ENCODE results near the gene MYO9B. TPM values are rescaled to one million over a fixed set of nuclear protein-coding genes. Genes with fewer than 3 reads are reported as not detected.

MYO9B gene
- total and polyA plus RNA-seq, 2 experiments from 2014 or later, result 20.1 to 71.8 TPM

DNA sequence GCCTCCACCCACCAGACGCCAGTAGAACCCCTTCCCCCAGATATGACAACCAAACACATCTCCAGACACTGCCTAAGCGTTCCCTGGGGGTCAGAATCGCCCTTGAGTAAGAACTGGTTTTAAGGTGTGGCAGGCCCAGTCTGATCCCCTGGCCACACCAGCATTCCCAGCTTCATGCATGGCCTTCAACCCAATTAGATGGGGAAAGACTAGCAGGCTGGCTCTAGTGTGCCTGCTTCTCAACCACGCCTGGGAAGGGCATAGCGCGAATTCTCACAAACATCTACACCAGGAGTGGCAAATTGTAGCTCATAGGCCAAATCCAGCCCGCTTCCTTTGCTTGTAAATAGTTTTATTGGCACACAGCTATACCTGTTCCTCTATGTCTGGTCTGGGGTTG lies 13.9 kb upstream of the MYO9B start:
- in situ Hi-C loops (cut with MboI), result no loop called here
- peaks cover 30% of the 10 kb centered on the region for H3K79me2 ChIP-seq (ENCODE audit: insufficient read depth)
- no peaks in the 10 kb centered on the region for H3K4me1 ChIP-seq (ENCODE audit: insufficient read depth)
- no peaks in the 10 kb centered on the region for H3K9me2 ChIP-seq (ENCODE audit: insufficient read depth)
- H3K9me3 ChIP-seq (ENCODE audit: low read depth), result no peaks in the 10 kb centered on the region
- H3F3A ChIP-seq (ENCODE audit: insufficient read depth), result no peaks in the 10 kb centered on the region
- WGBS, 2 experiments (ENCODE audit: low coverage in 1 of 2, low lambda C conversion rate in 2 of 2, missing lambda C conversion rate in 2 of 2), result 97% methylated on average over 7 of the region's 7 CpGs
- no peak overlapping the region for H3K9ac ChIP-seq
- DNase-seq, result no peak
- H2AFZ ChIP-seq, result no peak overlapping the region
- H4K20me1 ChIP-seq (ENCODE audit: insufficient read depth), result no peaks in the 10 kb centered on the region
- no peaks in the 10 kb centered on the region for H3K27me3 ChIP-seq (replicated peaks; ENCODE audit: insufficient read depth)
- H3K27ac ChIP-seq, result no peak overlapping the region
- no peak overlapping the region for H3K4me3 ChIP-seq
- peaks cover 12% of the 10 kb centered on the region; the same call in 1 of the 2 replicates for H3K36me3 ChIP-seq (ENCODE audit: low read depth)
- no peak for TF ChIP-seq EZH2phosphoT487 (IDR thresholded peaks at IDR 0.05; ENCODE audit: insufficient read depth, low read depth)
- no peak for TF ChIP-seq EZH2 (IDR thresholded peaks at IDR 0.05; ENCODE audit: insufficient read depth, poor library complexity, severe bottlenecking)
- H3K4me2 ChIP-seq (ENCODE audit: unreplicated experiment), result no peak overlapping the region

DNA sequence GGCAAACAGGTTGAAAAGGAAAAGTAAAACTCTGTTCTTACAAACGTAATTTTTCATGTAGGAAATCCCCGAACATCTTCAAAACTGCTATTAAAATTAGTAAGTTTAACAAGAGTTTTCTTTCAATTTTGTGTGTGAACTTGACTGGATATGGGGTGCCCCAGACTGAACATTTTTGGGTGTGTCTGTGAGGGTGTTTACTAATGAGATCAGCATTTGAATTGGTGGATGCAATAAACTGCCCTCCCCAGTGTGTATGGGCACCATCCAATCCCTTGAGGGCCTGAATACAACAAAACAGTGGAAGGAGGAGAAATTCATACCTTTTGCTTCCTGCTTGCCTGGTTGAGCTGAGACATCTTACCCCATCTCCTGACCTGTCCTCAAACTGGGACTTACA lies 12.1 kb upstream of the MYO9B start:
- H3K27ac ChIP-seq, result no peak overlapping the region
- H3K9me2 ChIP-seq (ENCODE audit: insufficient read depth), result no peaks in the 10 kb centered on the region
- TF ChIP-seq EZH2phosphoT487 (IDR thresholded peaks at IDR 0.05; ENCODE audit: insufficient read depth, low read depth), result no peak
- TF ChIP-seq EZH2 (IDR thresholded peaks at IDR 0.05; ENCODE audit: insufficient read depth, poor library complexity, severe bottlenecking), result no peak
- no peak overlapping the region for H2AFZ ChIP-seq
- no peak overlapping the region for H3K9ac ChIP-seq
- no peak for DNase-seq
- no peaks in the 10 kb centered on the region for H4K20me1 ChIP-seq (ENCODE audit: insufficient read depth)
- in situ Hi-C loops (cut with MboI), result no loop called here
- 98 to 100% methylated on average over 2 of the region's 2 CpGs for WGBS, 2 experiments (ENCODE audit: low coverage in 1 of 2, low lambda C conversion rate in 2 of 2, missing lambda C conversion rate in 2 of 2)
- no peak overlapping the region for H3K4me2 ChIP-seq (ENCODE audit: unreplicated experiment)
- no peaks in the 10 kb centered on the region for H3K27me3 ChIP-seq (replicated peaks; ENCODE audit: insufficient read depth)
- no peaks in the 10 kb centered on the region for H3K4me1 ChIP-seq (ENCODE audit: insufficient read depth)
- H3K79me2 ChIP-seq (ENCODE audit: insufficient read depth), result peaks cover 30% of the 10 kb centered on the region
- H3K4me3 ChIP-seq, result no peak overlapping the region
- no peaks in the 10 kb centered on the region for H3K9me3 ChIP-seq (ENCODE audit: low read depth)
- H3K36me3 ChIP-seq (ENCODE audit: low read depth), result peaks cover 5% of the 10 kb centered on the region; the same call in 1 of the 2 replicates
- no peaks in the 10 kb centered on the region for H3F3A ChIP-seq (ENCODE audit: insufficient read depth)

DNA sequence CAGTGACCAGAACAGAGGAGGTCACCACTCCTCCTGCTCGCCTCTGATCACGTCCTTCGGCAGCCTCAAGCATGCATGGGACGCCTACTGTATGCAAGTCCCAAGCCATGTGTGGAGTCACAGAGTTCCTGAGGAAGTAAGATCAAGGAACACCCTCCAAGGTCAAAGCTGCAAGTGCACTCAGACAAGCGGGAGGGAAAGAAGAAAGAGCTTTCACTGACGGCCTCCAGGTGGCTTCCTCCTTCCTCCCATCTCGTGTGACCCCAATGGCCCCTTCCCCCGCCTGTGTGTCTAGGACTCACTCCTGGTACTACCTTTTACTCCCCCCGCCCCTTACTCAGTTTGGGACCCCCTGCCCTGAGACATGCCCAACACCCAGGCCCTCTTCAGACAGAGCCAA lies 6.4 kb upstream of the MYO9B start:
- Histone ChIP-seq H3K4me2 (ENCODE audit: unreplicated experiment) (no peak overlapping the region), H3K36me3 (ENCODE audit: low read depth) (no peaks in the 10 kb centered on the region), H3K4me1 (ENCODE audit: insufficient read depth) (peaks cover 2% of the 10 kb centered on the region), H4K20me1 (ENCODE audit: insufficient read depth) (no peaks in the 10 kb centered on the region), H3F3A (ENCODE audit: insufficient read depth) (no peaks in the 10 kb centered on the region), H3K9me2 (ENCODE audit: insufficient read depth) (no peaks in the 10 kb centered on the region), H3K9me3 (ENCODE audit: low read depth) (no peaks in the 10 kb centered on the region), H3K4me3 (no peak overlapping the region), H2AFZ (no peak overlapping the region), H3K27ac (no peak overlapping the region), H3K27me3 (replicated peaks; ENCODE audit: insufficient read depth) (no peaks in the 10 kb centered on the region), H3K9ac (no peak overlapping the region), H3K79me2 (ENCODE audit: insufficient read depth) (peaks cover 33% of the 10 kb centered on the region)
- in situ Hi-C loops (cut with MboI), result no loop called here
- TF ChIP-seq EZH2phosphoT487 (IDR thresholded peaks at IDR 0.05; ENCODE audit: insufficient read depth, low read depth) (no peak), EZH2 (IDR thresholded peaks at IDR 0.05; ENCODE audit: insufficient read depth, poor library complexity, severe bottlenecking) (no peak)
- no peak for DNase-seq
- WGBS, 2 experiments (ENCODE audit: low coverage in 1 of 2, low lambda C conversion rate in 2 of 2, missing lambda C conversion rate in 2 of 2), result 84 to 92% methylated on average over 7 to 9 of the region's 9 CpGs

DNA sequence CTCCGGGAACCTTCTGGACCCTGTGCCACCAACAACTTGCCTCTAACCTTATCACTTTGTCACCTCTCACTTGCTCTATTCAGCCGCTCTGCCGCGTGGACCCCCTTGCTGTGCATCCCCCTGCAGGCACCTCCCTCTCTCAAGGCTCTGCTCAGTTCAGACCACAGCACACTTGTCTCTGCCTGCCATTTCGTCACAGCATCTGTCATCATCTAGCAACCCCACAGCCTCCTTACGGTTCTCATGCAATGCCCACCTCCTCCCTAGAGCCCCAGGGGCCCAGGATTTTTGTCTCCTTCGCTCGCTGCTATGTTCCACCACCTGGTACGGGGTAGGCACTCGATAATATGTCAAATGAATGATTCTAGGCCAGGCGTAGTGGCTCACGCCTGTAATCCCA lies 5.2 kb upstream of the MYO9B start:
- H2AFZ ChIP-seq, result no peak overlapping the region
- no peaks in the 10 kb centered on the region for H3K9me3 ChIP-seq (ENCODE audit: low read depth)
- H3K9me2 ChIP-seq (ENCODE audit: insufficient read depth), result no peaks in the 10 kb centered on the region
- peaks cover 6% of the 10 kb centered on the region for H3K4me1 ChIP-seq (ENCODE audit: insufficient read depth)
- no peak for DNase-seq
- no peaks in the 10 kb centered on the region for H4K20me1 ChIP-seq (ENCODE audit: insufficient read depth)
- no peak overlapping the region for H3K4me2 ChIP-seq (ENCODE audit: unreplicated experiment)
- H3F3A ChIP-seq (ENCODE audit: insufficient read depth), result no peaks in the 10 kb centered on the region
- no peak overlapping the region for H3K9ac ChIP-seq
- H3K27me3 ChIP-seq (replicated peaks; ENCODE audit: insufficient read depth), result no peaks in the 10 kb centered on the region
- in situ Hi-C loops (cut with MboI), result loop anchor here (10.0 kb wide), 1 partner anchor 204 kb away; no protein-coding TSS in a partner anchor
- no peaks in the 10 kb centered on the region for H3K36me3 ChIP-seq (ENCODE audit: low read depth)
- TF ChIP-seq EZH2phosphoT487 (IDR thresholded peaks at IDR 0.05; ENCODE audit: insufficient read depth, low read depth), result no peak
- TF ChIP-seq EZH2 (IDR thresholded peaks at IDR 0.05; ENCODE audit: insufficient read depth, poor library complexity, severe bottlenecking), result no peak
- no peak overlapping the region for H3K27ac ChIP-seq
- 88 to 90% methylated on average over 12 of the region's 12 CpGs for WGBS, 2 experiments (ENCODE audit: low coverage in 1 of 2, low lambda C conversion rate in 2 of 2, missing lambda C conversion rate in 2 of 2)
- H3K79me2 ChIP-seq (ENCODE audit: insufficient read depth), result peaks cover 29% of the 10 kb centered on the region
- H3K4me3 ChIP-seq, result no peak overlapping the region

DNA sequence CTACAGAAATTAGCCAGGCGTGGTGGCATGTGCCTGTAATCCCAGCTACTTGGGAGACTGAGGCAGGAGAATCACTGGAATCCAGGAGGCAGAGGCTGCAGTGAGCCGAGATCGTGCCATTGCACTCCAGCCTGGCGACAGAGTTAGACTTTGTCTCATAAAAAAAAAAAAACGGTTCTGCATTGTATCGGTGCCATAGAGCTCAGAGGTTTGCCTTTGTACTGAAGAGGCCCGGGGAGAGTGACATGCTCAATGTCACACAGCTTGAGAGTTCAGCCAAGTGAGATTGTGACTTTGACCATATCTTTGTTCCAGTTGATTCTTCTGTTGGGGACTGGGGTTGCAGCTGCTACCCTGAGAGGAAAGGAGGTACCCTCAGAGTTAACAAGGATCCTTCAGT lies 4.7 kb upstream of the MYO9B start:
- no peaks in the 10 kb centered on the region for H3K9me2 ChIP-seq (ENCODE audit: insufficient read depth)
- in situ Hi-C loops (cut with MboI), result loop anchor here (10.0 kb wide), 1 partner anchor 204 kb away; no protein-coding TSS in a partner anchor
- WGBS, 2 experiments (ENCODE audit: low coverage in 1 of 2, low lambda C conversion rate in 2 of 2, missing lambda C conversion rate in 2 of 2), result 93 to 95% methylated on average over 7 of the region's 7 CpGs
- H3K79me2 ChIP-seq (ENCODE audit: insufficient read depth), result peaks cover 27% of the 10 kb centered on the region
- no peak overlapping the region for H3K4me3 ChIP-seq
- H3F3A ChIP-seq (ENCODE audit: insufficient read depth), result no peaks in the 10 kb centered on the region
- no peaks in the 10 kb centered on the region for H3K36me3 ChIP-seq (ENCODE audit: low read depth)
- H3K9ac ChIP-seq, result no peak overlapping the region
- peaks cover 6% of the 10 kb centered on the region for H3K4me1 ChIP-seq (ENCODE audit: insufficient read depth)
- no peaks in the 10 kb centered on the region for H3K9me3 ChIP-seq (ENCODE audit: low read depth)
- no peak overlapping the region for H3K27ac ChIP-seq
- no peaks in the 10 kb centered on the region for H3K27me3 ChIP-seq (replicated peaks; ENCODE audit: insufficient read depth)
- H4K20me1 ChIP-seq (ENCODE audit: insufficient read depth), result no peaks in the 10 kb centered on the region
- DNase-seq, result no peak
- H3K4me2 ChIP-seq (ENCODE audit: unreplicated experiment), result no peak overlapping the region
- no peak overlapping the region for H2AFZ ChIP-seq
- TF ChIP-seq EZH2phosphoT487 (IDR thresholded peaks at IDR 0.05; ENCODE audit: insufficient read depth, low read depth) (no peak), EZH2 (IDR thresholded peaks at IDR 0.05; ENCODE audit: insufficient read depth, poor library complexity, severe bottlenecking) (no peak)

Data from GM23248 (cell line).